ENCODE results near the gene FAU.
A peak's percentile ranks its signal among the peaks of the same experiment; 100 is the strongest.

FAU gene

DNA sequence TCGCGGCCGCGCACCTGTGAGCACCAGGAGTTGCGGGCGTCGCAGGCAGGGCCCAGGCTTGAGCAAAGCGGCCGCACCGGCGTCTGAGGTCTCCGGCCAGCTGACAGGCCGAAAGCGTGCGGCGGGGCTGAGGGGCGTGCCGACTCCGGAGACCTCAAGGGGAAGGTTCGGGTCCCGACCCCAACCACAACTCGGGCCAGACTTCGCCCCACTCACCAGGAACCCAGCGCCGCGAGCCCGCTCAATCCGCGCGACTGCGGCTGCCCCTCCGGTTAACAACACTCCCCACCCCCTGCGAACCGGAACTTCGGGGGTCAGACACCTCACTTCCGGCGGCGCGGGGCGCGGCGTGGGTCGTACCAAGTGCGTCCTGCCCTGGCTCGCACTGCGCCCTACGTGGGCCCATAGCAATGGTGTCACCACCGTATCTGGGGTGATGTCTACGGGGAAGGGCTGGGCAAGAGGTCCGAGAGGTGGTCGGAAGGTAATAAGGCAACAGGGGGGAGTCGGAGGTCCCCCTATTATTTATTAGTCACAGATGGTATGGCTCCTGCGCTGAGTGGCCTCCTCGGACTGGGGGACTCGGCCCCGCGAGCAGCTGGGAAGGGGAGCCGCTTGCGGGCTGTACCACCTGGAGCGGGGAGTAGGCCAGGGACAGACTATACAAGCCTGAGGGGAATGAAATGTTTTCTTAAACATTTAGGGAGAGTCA lies 12.5 kb upstream of the FAU start, which contains the start of gene SYVN1 (continued):
- peak; percentile 74; the same call in 1 of the 2 replicates for TF ChIP-seq ZNF501 (tag by site-specific recombination; IDR thresholded peaks at IDR 0.05)

GRCh38 chr11:65133724-65134123 lies 11.8 kb upstream of the FAU start:
- no peaks in the 10 kb centered on the region; the same call in 1 of the 2 replicates for H3K4me1 ChIP-seq (ENCODE audit: control insufficient read depth, insufficient read depth, low read length)
- H3K9me3 ChIP-seq (ENCODE audit: control insufficient read depth, insufficient read depth, low read depth, low read length), result no peaks in the 10 kb centered on the region
- H3K27ac ChIP-seq (ENCODE audit: extremely low read depth, low read depth, low read length), result peak overlapping the region; percentile 83; the same call in 1 of the 2 replicates
- H3K4me3 ChIP-seq (ENCODE audit: low read depth, low read length), result peak overlapping the region; percentile 81
- ChIA-PET POLR2A (interaction anchor here (1.1 to 4.5 kb wide), 3 partner anchors 12 to 289 kb away, joined by 3 to 57 read pairs (median 3); partner anchors contain the start of genes CDC42BPG, FAU and MRPL49), CTCF (interaction anchor here (0.6 to 2.3 kb wide), 4 partner anchors 15 to 119 kb away, joined by 3 to 6 read pairs (median 4); partner anchors contain the start of gene ARL2)
- peaks cover 0 to 43% of the 10 kb centered on the region in 2 experiments; a peak in 1 of 3 replicates for H3K36me3 ChIP-seq (ENCODE audit: control insufficient read depth in 2 of 2, insufficient read depth in 1 of 2, low read length in 2 of 2)
- TF ChIP-seq ZNF335 (tag by site-specific recombination; conservative IDR thresholded peaks at IDR 0.05) (peak; percentile 79), ZNF561 (tag by site-specific recombination; IDR thresholded peaks at IDR 0.05; ENCODE audit: borderline replicate concordance) (no peak), ZNF169 (tag by site-specific recombination; IDR thresholded peaks at IDR 0.05) (no peak)
- TF ChIP-seq, protein P1, sequence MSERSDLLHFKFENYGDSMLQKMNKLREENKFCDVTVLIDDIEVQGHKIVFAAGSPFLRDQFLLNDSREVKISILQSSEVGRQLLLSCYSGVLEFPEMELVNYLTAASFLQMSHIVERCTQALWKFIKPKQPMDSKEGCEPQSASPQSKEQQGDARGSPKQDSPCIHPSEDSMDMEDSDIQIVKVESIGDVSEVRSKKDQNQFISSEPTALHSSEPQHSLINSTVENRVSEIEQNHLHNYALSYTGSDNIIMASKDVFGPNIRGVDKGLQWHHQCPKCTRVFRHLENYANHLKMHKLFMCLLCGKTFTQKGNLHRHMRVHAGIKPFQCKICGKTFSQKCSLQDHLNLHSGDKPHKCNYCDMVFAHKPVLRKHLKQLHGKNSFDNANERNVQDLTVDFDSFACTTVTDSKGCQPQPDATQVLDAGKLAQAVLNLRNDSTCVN (tag by site-specific recombination; optimal IDR thresholded peaks at IDR 0.05), result no peak
- TF ChIP-seq, protein P2, sequence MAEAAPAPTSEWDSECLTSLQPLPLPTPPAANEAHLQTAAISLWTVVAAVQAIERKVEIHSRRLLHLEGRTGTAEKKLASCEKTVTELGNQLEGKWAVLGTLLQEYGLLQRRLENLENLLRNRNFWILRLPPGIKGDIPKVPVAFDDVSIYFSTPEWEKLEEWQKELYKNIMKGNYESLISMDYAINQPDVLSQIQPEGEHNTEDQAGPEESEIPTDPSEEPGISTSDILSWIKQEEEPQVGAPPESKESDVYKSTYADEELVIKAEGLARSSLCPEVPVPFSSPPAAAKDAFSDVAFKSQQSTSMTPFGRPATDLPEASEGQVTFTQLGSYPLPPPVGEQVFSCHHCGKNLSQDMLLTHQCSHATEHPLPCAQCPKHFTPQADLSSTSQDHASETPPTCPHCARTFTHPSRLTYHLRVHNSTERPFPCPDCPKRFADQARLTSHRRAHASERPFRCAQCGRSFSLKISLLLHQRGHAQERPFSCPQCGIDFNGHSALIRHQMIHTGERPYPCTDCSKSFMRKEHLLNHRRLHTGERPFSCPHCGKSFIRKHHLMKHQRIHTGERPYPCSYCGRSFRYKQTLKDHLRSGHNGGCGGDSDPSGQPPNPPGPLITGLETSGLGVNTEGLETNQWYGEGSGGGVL (tag by site-specific recombination; IDR thresholded peaks at IDR 0.05), result 0 out of 2 replicates have a peak, but pooled peaks have one; percentile 25
- TF ChIP-seq, protein P3, sequence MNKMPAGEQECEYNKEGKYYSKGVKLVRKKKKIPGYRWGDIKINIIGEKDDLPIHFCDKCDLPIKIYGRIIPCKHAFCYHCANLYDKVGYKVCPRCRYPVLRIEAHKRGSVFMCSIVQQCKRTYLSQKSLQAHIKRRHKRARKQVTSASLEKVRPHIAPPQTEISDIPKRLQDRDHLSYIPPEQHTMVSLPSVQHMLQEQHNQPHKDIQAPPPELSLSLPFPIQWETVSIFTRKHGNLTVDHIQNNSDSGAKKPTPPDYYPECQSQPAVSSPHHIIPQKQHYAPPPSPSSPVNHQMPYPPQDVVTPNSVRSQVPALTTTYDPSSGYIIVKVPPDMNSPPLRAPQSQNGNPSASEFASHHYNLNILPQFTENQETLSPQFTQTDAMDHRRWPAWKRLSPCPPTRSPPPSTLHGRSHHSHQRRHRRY (tag by site-specific recombination; IDR thresholded peaks at IDR 0.05), result no peak

DNA sequence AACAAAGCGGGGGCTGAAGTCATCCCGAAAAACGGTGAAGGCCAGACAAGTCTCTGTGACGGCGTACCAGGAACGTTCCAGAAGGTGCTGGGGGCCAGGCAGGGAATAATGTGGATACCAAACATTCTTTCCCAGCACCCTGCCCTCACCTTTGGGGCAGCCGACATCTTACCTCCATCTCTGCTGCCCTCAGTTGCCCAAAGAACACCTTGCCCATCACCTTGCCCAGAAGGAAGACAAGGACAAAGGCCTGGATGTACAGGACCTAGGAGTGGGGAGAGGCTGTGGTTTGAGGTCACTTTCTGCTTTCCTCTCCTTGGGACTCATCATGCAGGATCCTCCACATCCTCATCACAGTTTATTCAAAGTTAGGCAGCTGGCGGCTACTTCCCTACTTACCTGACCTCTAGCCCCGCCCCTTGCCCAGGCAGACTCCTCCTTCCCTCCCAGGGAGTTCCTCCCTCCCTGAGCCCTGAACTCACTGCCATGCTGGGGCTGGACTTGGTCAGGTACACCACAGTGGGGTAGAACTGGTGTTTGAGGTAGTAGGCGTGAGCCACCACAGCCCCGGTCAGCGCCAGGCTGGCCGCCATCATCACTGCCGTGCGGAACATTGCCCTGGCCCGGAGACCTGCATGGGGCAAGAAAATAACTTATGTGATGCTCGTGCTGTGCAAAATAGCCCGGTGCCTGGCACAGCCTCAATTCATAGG lies 11.2 kb upstream of the FAU start:
- TF ChIP-seq ZBTB48 (tag by site-specific recombination; IDR thresholded peaks at IDR 0.05) (peak; percentile 38; the same call in 1 of the 2 replicates), SP2 (tag by site-specific recombination; IDR thresholded peaks at IDR 0.05) (peak; percentile 49), ZNF23 (tag by site-specific recombination; IDR thresholded peaks at IDR 0.05; ENCODE audit: borderline replicate concordance) (no peak), GLIS1 (tag by site-specific recombination; IDR thresholded peaks at IDR 0.05) (peak; percentile 50)
- ChIA-PET CTCF (interaction anchor here (0.6 to 2.3 kb wide), 4 partner anchors 15 to 119 kb away, joined by 3 to 6 read pairs (median 4); partner anchors contain the start of gene ARL2), POLR2A (interaction anchor here (1.1 to 4.5 kb wide), 3 partner anchors 11 to 289 kb away, joined by 3 to 57 read pairs (median 3); partner anchors contain the start of genes CDC42BPG, FAU and MRPL49)
- Histone ChIP-seq H3K36me3 (ENCODE audit: control insufficient read depth in 2 of 2, insufficient read depth in 1 of 2, low read length in 2 of 2) (peaks cover 0 to 49% of the 10 kb centered on the region in 2 experiments; a peak in 1 of 3 replicates), H3K27ac (ENCODE audit: extremely low read depth, low read depth, low read length) (no peak overlapping the region), H3K4me3 (ENCODE audit: low read depth, low read length) (peak overlapping the region; percentile 81), H3K9me3 (ENCODE audit: control insufficient read depth, insufficient read depth, low read depth, low read length) (no peaks in the 10 kb centered on the region), H3K4me1 (ENCODE audit: control insufficient read depth, insufficient read depth, low read length) (no peaks in the 10 kb centered on the region; the same call in 1 of the 2 replicates)

All from HEK293 (cell line).